Measurements from ENCODE around the gene TMSB4X. TPM values are rescaled to one million over a fixed set of nuclear protein-coding genes. Genes with fewer than 3 reads are reported as not detected.

The TMSB4X gene
- total RNA-seq, 2 experiments from 2014 or later = 1,476 to 1,540 TPM

DNA sequence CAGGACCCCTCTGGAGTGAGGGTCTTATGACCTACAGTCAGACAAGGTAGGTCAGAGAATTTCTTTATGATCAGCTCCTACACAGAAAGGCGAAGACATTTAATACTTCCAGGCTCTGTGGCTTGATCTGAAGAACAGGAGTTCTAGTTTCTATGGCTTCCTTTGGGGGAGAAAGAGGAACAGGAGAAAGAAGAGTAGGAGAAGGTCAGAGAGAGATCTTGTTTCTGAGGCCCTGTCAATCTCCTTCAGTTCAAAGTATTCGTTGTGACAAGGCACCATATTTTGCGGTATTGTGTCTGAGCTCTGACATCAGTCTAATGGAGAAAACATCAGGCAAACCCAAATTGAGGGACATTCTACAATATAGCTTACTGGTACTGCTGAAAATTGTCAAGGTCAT, 16.7 kb downstream of the TMSB4X start:
- no peak for DNase-seq (ENCODE audit: low spot score)
- H3K4me3 ChIP-seq (ENCODE audit: low read depth, low read length, poor library complexity, severe bottlenecking) = no peak overlapping the region
- H3K9me3 ChIP-seq (ENCODE audit: low read length) = no peaks in the 10 kb centered on the region
- no peaks in the 10 kb centered on the region for H3K79me2 ChIP-seq (ENCODE audit: insufficient read depth, low read depth, low read length)
- no TSS peak for BruUV-seq (replicated peaks)
- intact Hi-C loops (cut with micrococcal nuclease; ENCODE audit: unreplicated experiment) = no loop called here
- TF ChIP-seq, protein P1, sequence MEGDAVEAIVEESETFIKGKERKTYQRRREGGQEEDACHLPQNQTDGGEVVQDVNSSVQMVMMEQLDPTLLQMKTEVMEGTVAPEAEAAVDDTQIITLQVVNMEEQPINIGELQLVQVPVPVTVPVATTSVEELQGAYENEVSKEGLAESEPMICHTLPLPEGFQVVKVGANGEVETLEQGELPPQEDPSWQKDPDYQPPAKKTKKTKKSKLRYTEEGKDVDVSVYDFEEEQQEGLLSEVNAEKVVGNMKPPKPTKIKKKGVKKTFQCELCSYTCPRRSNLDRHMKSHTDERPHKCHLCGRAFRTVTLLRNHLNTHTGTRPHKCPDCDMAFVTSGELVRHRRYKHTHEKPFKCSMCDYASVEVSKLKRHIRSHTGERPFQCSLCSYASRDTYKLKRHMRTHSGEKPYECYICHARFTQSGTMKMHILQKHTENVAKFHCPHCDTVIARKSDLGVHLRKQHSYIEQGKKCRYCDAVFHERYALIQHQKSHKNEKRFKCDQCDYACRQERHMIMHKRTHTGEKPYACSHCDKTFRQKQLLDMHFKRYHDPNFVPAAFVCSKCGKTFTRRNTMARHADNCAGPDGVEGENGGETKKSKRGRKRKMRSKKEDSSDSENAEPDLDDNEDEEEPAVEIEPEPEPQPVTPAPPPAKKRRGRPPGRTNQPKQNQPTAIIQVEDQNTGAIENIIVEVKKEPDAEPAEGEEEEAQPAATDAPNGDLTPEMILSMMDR (conservative IDR thresholded peaks at IDR 0.05; ENCODE audit: low read length) = no peak
- no peak for TF ChIP-seq EZH2phosphoT487 (IDR thresholded peaks at IDR 0.05; ENCODE audit: borderline replicate concordance, low read depth, low read length)
- H3K4me2 ChIP-seq (ENCODE audit: low read length) = no peak overlapping the region
- ChIA-PET POLR2A (interaction anchor here (0.6 to 0.7 kb wide), 2 partner anchors 18 to 95 kb away, joined by 3 read pairs; no protein-coding TSS in a partner anchor), CTCF (ENCODE audit: unreplicated experiment) (no interaction called here)
- H3K4me1 ChIP-seq (ENCODE audit: insufficient read depth, low read length, poor library complexity, severe bottlenecking) = no peaks in the 10 kb centered on the region
- H3K27ac ChIP-seq (ENCODE audit: low read depth, low read length, poor library complexity, severe bottlenecking) = no peak overlapping the region
- no peaks in the 10 kb centered on the region for H4K20me1 ChIP-seq (ENCODE audit: insufficient read depth, low read length)
- no peaks in the 10 kb centered on the region for H3K36me3 ChIP-seq (ENCODE audit: insufficient read depth, low read length)
- no peak overlapping the region for H2AFZ ChIP-seq (ENCODE audit: low read length)
- no peaks in the 10 kb centered on the region for H3K9me2 ChIP-seq (ENCODE audit: insufficient read depth, low read length)

DNA sequence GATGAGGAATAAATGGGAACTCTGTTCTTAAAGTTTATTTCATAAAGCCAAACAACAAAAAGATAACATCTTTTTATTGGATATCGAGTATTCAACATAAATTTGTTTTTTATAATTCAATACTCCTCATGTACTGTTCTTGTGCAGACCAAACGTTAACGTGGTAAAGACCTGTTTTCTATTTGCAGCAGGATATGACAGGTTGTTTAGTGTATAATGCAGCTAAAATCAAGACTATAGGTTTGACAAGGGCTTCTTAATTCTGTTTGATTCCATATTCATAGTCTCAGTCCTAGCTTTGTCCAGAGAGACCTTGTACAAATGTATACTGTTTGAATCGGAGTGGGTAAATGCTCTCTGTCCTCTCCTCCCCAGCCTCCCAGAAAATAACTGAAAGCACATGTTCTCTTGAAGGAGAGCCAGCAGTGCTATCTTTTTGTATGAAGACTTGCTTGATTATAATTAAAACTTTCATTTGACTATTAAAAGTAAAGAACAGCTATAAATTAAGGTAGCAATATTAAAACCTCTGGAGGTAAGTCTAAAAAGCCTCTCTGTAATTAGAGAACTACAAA, 17.7 kb downstream of the TMSB4X start:
- Histone ChIP-seq H4K20me1 (ENCODE audit: insufficient read depth, low read length) (no peaks in the 10 kb centered on the region), H3K27ac (ENCODE audit: low read depth, low read length, poor library complexity, severe bottlenecking) (no peak overlapping the region), H3K79me2 (ENCODE audit: insufficient read depth, low read depth, low read length) (no peaks in the 10 kb centered on the region), H3K9me3 (ENCODE audit: low read length) (no peaks in the 10 kb centered on the region), H3K36me3 (ENCODE audit: insufficient read depth, low read length) (no peaks in the 10 kb centered on the region), H3K4me1 (ENCODE audit: insufficient read depth, low read length, poor library complexity, severe bottlenecking) (no peaks in the 10 kb centered on the region), H3K4me2 (ENCODE audit: low read length) (no peak overlapping the region), H3K9me2 (ENCODE audit: insufficient read depth, low read length) (no peaks in the 10 kb centered on the region), H2AFZ (ENCODE audit: low read length) (no peak overlapping the region), H3K4me3 (ENCODE audit: low read depth, low read length, poor library complexity, severe bottlenecking) (no peak overlapping the region)
- POLR2A ChIA-PET = interaction anchor here (0.6 to 1.2 kb wide), 3 partner anchors 10 to 53 kb away, joined by 3 to 4 read pairs (median 3); no protein-coding TSS in a partner anchor
- TF ChIP-seq, protein P1 (conservative IDR thresholded peaks at IDR 0.05; ENCODE audit: low read length) = no peak
- TF ChIP-seq EZH2phosphoT487 (IDR thresholded peaks at IDR 0.05; ENCODE audit: borderline replicate concordance, low read depth, low read length) = no peak
- DNase-seq (ENCODE audit: low spot score) = no peak
- CTCF ChIA-PET (ENCODE audit: unreplicated experiment) = no interaction called here
- intact Hi-C loops (cut with micrococcal nuclease; ENCODE audit: unreplicated experiment) = no loop called here
- no TSS peak for BruUV-seq (replicated peaks)

DNA sequence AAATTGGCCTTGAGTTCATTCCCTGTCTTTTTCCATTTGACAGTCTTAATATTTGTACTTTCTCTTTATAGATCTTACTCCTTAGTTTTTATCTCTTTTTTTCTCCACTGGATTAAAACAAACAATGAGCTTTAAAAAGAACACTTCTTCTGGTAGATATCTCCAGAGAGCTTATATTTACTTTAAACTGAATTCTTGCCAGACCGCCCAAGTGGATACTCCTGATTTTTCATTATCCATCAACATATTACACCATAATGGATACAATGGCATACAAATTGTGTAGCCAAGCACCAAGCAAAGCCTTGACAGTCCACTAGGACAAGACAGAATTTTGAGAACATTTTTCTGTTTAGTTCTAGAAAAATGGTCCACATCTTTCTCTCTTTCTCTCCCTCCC, 18.9 kb downstream of the TMSB4X start:
- Histone ChIP-seq H3K9me2 (ENCODE audit: insufficient read depth, low read length) (no peaks in the 10 kb centered on the region), H3K79me2 (ENCODE audit: insufficient read depth, low read depth, low read length) (no peaks in the 10 kb centered on the region), H3K4me3 (ENCODE audit: low read depth, low read length, poor library complexity, severe bottlenecking) (no peak overlapping the region), H3K36me3 (ENCODE audit: insufficient read depth, low read length) (no peaks in the 10 kb centered on the region), H3K4me1 (ENCODE audit: insufficient read depth, low read length, poor library complexity, severe bottlenecking) (peaks cover 8% of the 10 kb centered on the region), H4K20me1 (ENCODE audit: insufficient read depth, low read length) (no peaks in the 10 kb centered on the region), H3K9me3 (ENCODE audit: low read length) (no peaks in the 10 kb centered on the region), H3K27ac (ENCODE audit: low read depth, low read length, poor library complexity, severe bottlenecking) (no peak overlapping the region), H2AFZ (ENCODE audit: low read length) (no peak overlapping the region), H3K4me2 (ENCODE audit: low read length) (no peak overlapping the region)
- BruUV-seq (replicated peaks) = no TSS peak
- ChIA-PET POLR2A (interaction anchor here (1.0 to 1.2 kb wide), 3 partner anchors 9 to 21 kb away, joined by 4 read pairs; no protein-coding TSS in a partner anchor), CTCF (ENCODE audit: unreplicated experiment) (no interaction called here)
- TF ChIP-seq, protein P1 (conservative IDR thresholded peaks at IDR 0.05; ENCODE audit: low read length) = no peak
- TF ChIP-seq EZH2phosphoT487 (IDR thresholded peaks at IDR 0.05; ENCODE audit: borderline replicate concordance, low read depth, low read length) = no peak
- intact Hi-C loops (cut with micrococcal nuclease; ENCODE audit: unreplicated experiment) = no loop called here
- no peak for DNase-seq (ENCODE audit: low spot score)

Measured in OCI-LY7 (cell line).